Renal cortex interstitium (tissue), 15 donors: ENCODE data around the gene SPAG16. TPM values are rescaled to one million over a fixed set of nuclear protein-coding genes. Genes with fewer than 3 reads are reported as not detected.

Experiments used
- DNase-seq, 11 donors: peaks; one replicate each; pipeline ENCODE4 v3.0.0-alpha.2; 2013; ENCODE audit warnings: low read depth in 9 of 11, low spot score in 4 of 11; ENCODE audit errors: extremely low read depth in 1 of 11
- long read RNA-seq, 16 experiments: transcript quantifications; one replicate each; lab custom pipeline, GENCODE V29; 2026
- polyA plus RNA-seq, 3 donors: library from polyadenylated mRNA; unstranded; fragments of 120-200 nt; gene quantifications; one replicate each; pipeline ENCODE4 v1.2.1, GENCODE V29; 2013; ENCODE audit not compliant: insufficient read length in 3 of 3

Gene SPAG16
- polyA plus RNA-seq, result 10 to 100 TPM; 59.5 to 73.2 (median 60.7) TPM
- long read RNA-seq, donor 1, transcript SPAG16-207 (5 exons, 1,250 nt), result major isoform, 37 of 37 reads
- long read RNA-seq, donor 1, partial matches to known transcripts, result 0 of 37 reads
- long read RNA-seq, donor 1, other reads (novel, unspliced or antisense), result 0 of 37 reads
- long read RNA-seq, donor 2, transcript SPAG16-207 (5 exons, 1,250 nt), result major isoform, 39 of 63 reads
- long read RNA-seq, donor 2, partial matches to known transcripts, result 24 of 63 reads
- long read RNA-seq, donor 2, other reads (novel, unspliced or antisense), result 0 of 63 reads
- long read RNA-seq, donor 3, transcript SPAG16-207 (5 exons, 1,250 nt), result major isoform, 60 of 66 reads
- long read RNA-seq, donor 3, partial matches to known transcripts, result 6 of 66 reads
- long read RNA-seq, donor 3, other reads (novel, unspliced or antisense), result 0 of 66 reads
- long read RNA-seq, donor 4, transcript SPAG16-207 (5 exons, 1,250 nt), result major isoform, 50 of 56 reads
- long read RNA-seq, donor 4, partial matches to known transcripts, result 6 of 56 reads
- long read RNA-seq, donor 4, other reads (novel, unspliced or antisense), result 0 of 56 reads
- long read RNA-seq, donor 5, result 0 reads
- long read RNA-seq, donor 6, transcript SPAG16-207 (5 exons, 1,250 nt), result major isoform, 51 of 57 reads
- long read RNA-seq, donor 6, partial matches to known transcripts, result 6 of 57 reads
- long read RNA-seq, donor 6, other reads (novel, unspliced or antisense), result 0 of 57 reads
- long read RNA-seq, donor 7, transcript SPAG16-207 (5 exons, 1,250 nt), result major isoform, 53 of 53 reads
- long read RNA-seq, donor 7, partial matches to known transcripts, result 0 of 53 reads
- long read RNA-seq, donor 7, other reads (novel, unspliced or antisense), result 0 of 53 reads
- long read RNA-seq, donor 8, transcript SPAG16-207 (5 exons, 1,250 nt), result major isoform, 67 of 80 reads
- long read RNA-seq, donor 8, partial matches to known transcripts, result 13 of 80 reads
- long read RNA-seq, donor 8, other reads (novel, unspliced or antisense), result 0 of 80 reads
- long read RNA-seq, donor 9, transcript SPAG16-207 (5 exons, 1,250 nt), result major isoform, 38 of 38 reads
- long read RNA-seq, donor 9, partial matches to known transcripts, result 0 of 38 reads
- long read RNA-seq, donor 9, other reads (novel, unspliced or antisense), result 0 of 38 reads
- long read RNA-seq, donor 10, transcript SPAG16-207 (5 exons, 1,250 nt), result major isoform, 46 of 46 reads
- long read RNA-seq, donor 10, partial matches to known transcripts, result 0 of 46 reads
- long read RNA-seq, donor 10, other reads (novel, unspliced or antisense), result 0 of 46 reads
- long read RNA-seq, donor 11, transcript SPAG16-207 (5 exons, 1,250 nt), result major isoform, 44 of 49 reads
- long read RNA-seq, donor 11, partial matches to known transcripts, result 5 of 49 reads
- long read RNA-seq, donor 11, other reads (novel, unspliced or antisense), result 0 of 49 reads
- long read RNA-seq, donor 12, transcript SPAG16-207 (5 exons, 1,250 nt), result major isoform, 23 of 23 reads
- long read RNA-seq, donor 12, partial matches to known transcripts, result 0 of 23 reads
- long read RNA-seq, donor 12, other reads (novel, unspliced or antisense), result 0 of 23 reads
- long read RNA-seq, donor 13, transcript SPAG16-207 (5 exons, 1,250 nt), result major isoform, 92 of 92 reads
- long read RNA-seq, donor 13, partial matches to known transcripts, result 0 of 92 reads
- long read RNA-seq, donor 13, other reads (novel, unspliced or antisense), result 0 of 92 reads
- long read RNA-seq, donor 14, transcript SPAG16-207 (5 exons, 1,250 nt), result major isoform, 52 of 52 reads
- long read RNA-seq, donor 14, partial matches to known transcripts, result 0 of 52 reads
- long read RNA-seq, donor 14, other reads (novel, unspliced or antisense), result 0 of 52 reads
- long read RNA-seq, donor 15, transcript SPAG16-207 (5 exons, 1,250 nt), result major isoform, 19 of 19 reads
- long read RNA-seq, donor 15, partial matches to known transcripts, result 0 of 19 reads
- long read RNA-seq, donor 15, other reads (novel, unspliced or antisense), result 0 of 19 reads
- long read RNA-seq, donor 16, transcript SPAG16-207 (5 exons, 1,250 nt), result major isoform, 117 of 128 reads
- long read RNA-seq, donor 16, partial matches to known transcripts, result 11 of 128 reads
- long read RNA-seq, donor 16, other reads (novel, unspliced or antisense), result 0 of 128 reads

- peak; percentile 88 to 98 (median 95) for DNase-seq
These were observed at the start of gene SPAG16 for GRCh38 chr2:213284105-213285090. Gene SPAG16, plus strand, starts transcription at chr2:213284464.

- DNase-seq, result no peak
These were observed 49.6 kb upstream of the SPAG16 start for GRCh38 chr2:213234641-213235040.

- DNase-seq, result no peak
These were observed 48.5 kb upstream of the SPAG16 start for GRCh38 chr2:213235741-213236140.

- DNase-seq, result no peak
These were observed 47.0 kb upstream of the SPAG16 start for GRCh38 chr2:213237251-213237650.

- DNase-seq, result no peak
These were observed 46.5 kb upstream of the SPAG16 start for GRCh38 chr2:213237787-213238186.

- DNase-seq, result no peak
These were observed 45.3 kb upstream of the SPAG16 start for GRCh38 chr2:213238753-213239495.

GRCh38 chr2:213241817-213242216 is 42.4 kb upstream of the SPAG16 start:
- no peak for DNase-seq

- DNase-seq, result no peak
These were observed 41.6 kb upstream of the SPAG16 start for GRCh38 chr2:213242653-213243052.

- DNase-seq, result no peak
These were observed 40.8 kb upstream of the SPAG16 start for GRCh38 chr2:213243189-213244044.

GRCh38 chr2:213246497-213247281 is 37.6 kb upstream of the SPAG16 start:
- peak; percentile 9 to 28 (median 18) for DNase-seq

GRCh38 chr2:213247566-213247965 is 36.7 kb upstream of the SPAG16 start:
- DNase-seq, result no peak

- no peak for DNase-seq
These were observed 35.6 kb upstream of the SPAG16 start for GRCh38 chr2:213248637-213249036.

GRCh38 chr2:213249502-213249901 is 34.8 kb upstream of the SPAG16 start:
- no peak for DNase-seq

GRCh38 chr2:213251618-213252017 is 32.6 kb upstream of the SPAG16 start:
- DNase-seq, result peak; percentile 31 to 77 (median 51)
